A673 (cell line): Measurements from ENCODE around the gene PYCARD. TPM values are rescaled to one million over a fixed set of nuclear protein-coding genes. Genes with fewer than 3 reads are reported as not detected.

ENCODE experiments used
- BruUV-seq: library from RNA; stranded (reverse); fragments of 400-500 nt; replicated peaks from 2 replicates; lab custom pipeline; 2021; lab: Mats Ljungman, UMichigan
- CTCF ChIA-PET: fragments of 300-600 bp; sonication (Branson Sonifier 250); formaldehyde crosslinking; loops from one replicate; lab custom pipeline; 2022; ENCODE audit warnings: antibody characterized with exemption; lab: Charles Lee
- POLR2A ChIA-PET: fragments of 300-600 bp; sonication (Branson Sonifier 250); formaldehyde crosslinking; loops from one replicate; lab custom pipeline; 2022; ENCODE audit warnings: antibody characterized with exemption; ENCODE audit not compliant: low non-redundant PET; lab: Charles Lee
- DNase-seq: peaks from one replicate; pipeline ENCODE4 v3.0.0-alpha.2; 2015; ENCODE audit warnings: low spot score
- H3K27ac ChIP-seq: fragments of 200-600 bp; sonication (generic); 2 replicates; pipeline ENCODE4 v1.5.1; 2016; ENCODE audit warnings: mixed run types, low read depth, mild to moderate bottlenecking, mixed read lengths, antibody characterized with exemption, low read length; ENCODE audit not compliant: poor library complexity, severe bottlenecking
- H3K27me3 ChIP-seq: fragments of 200-600 bp; sonication (generic); replicated peaks from 2 replicates; pipeline ENCODE4 v1.6.1; 2017; ENCODE audit warnings: mixed run types, low read depth, mild to moderate bottlenecking, mixed read lengths, antibody characterized with exemption, low read length; ENCODE audit not compliant: insufficient read depth, poor library complexity
- H3K36me3 ChIP-seq: fragments of 200-600 bp; sonication (generic); 2 replicates; pipeline ENCODE4 v1.6.1; 2016; ENCODE audit warnings: mixed run types, mild to moderate bottlenecking, mixed read lengths, antibody characterized with exemption, low read length; ENCODE audit not compliant: insufficient read depth, poor library complexity, severe bottlenecking
- H3K4me1 ChIP-seq: fragments of 200-600 bp; sonication (generic); 2 replicates; pipeline ENCODE4 v1.6.1; 2017; ENCODE audit warnings: mixed run types, mild to moderate bottlenecking, mixed read lengths, antibody characterized with exemption, low read length; ENCODE audit not compliant: insufficient read depth, poor library complexity, severe bottlenecking
- H3K4me3 ChIP-seq: fragments of 200-600 bp; sonication (generic); 2 replicates; pipeline ENCODE4 v1.5.1; 2016; ENCODE audit warnings: low read depth, mixed run types, mild to moderate bottlenecking, mixed read lengths, low read length; ENCODE audit not compliant: poor library complexity, severe bottlenecking
- H3K9me3 ChIP-seq: fragments of 200-600 bp; sonication (generic); 2 replicates; pipeline ENCODE4 v1.6.1; 2016; ENCODE audit warnings: mixed run types, low read depth, mild to moderate bottlenecking, mixed read lengths, antibody characterized with exemption, low read length; ENCODE audit not compliant: poor library complexity, severe bottlenecking
- EZH2 ChIP-seq: fragments of 200-600 bp; sonication (generic); IDR thresholded peaks from 2 replicates; pipeline ENCODE4 v1.6.1; 2017; ENCODE audit warnings: borderline replicate concordance, low read depth, mild to moderate bottlenecking, mixed read lengths, antibody characterized with exemption, low read length; ENCODE audit not compliant: poor library complexity, severe bottlenecking
- intact Hi-C: fragments of 100-400 bp; cut with micrococcal nuclease; formaldehyde crosslinking; loops from one replicate; pipeline ENCODE4 v1.10.0; 2022; ENCODE audit not compliant: unreplicated experiment
- total RNA-seq: library from RNA; stranded (reverse); gene quantifications from 2 replicates; pipeline ENCODE4 v1.2.3, GENCODE V29; 2021
- TF ChIP-seq, protein P1 (sequence below): fragments of 300-800, 200-600 bp; sonication (generic); conservative IDR thresholded peaks from 2 replicates; pipeline ENCODE4 v1.5.1; 2017; ENCODE audit warnings: low read depth, mild to moderate bottlenecking, antibody characterized with exemption, low read length, moderate library complexity, mixed read lengths

Gene PYCARD
- total RNA-seq, 1 experiment from 2014 or later: 1.8 TPM

DNA sequence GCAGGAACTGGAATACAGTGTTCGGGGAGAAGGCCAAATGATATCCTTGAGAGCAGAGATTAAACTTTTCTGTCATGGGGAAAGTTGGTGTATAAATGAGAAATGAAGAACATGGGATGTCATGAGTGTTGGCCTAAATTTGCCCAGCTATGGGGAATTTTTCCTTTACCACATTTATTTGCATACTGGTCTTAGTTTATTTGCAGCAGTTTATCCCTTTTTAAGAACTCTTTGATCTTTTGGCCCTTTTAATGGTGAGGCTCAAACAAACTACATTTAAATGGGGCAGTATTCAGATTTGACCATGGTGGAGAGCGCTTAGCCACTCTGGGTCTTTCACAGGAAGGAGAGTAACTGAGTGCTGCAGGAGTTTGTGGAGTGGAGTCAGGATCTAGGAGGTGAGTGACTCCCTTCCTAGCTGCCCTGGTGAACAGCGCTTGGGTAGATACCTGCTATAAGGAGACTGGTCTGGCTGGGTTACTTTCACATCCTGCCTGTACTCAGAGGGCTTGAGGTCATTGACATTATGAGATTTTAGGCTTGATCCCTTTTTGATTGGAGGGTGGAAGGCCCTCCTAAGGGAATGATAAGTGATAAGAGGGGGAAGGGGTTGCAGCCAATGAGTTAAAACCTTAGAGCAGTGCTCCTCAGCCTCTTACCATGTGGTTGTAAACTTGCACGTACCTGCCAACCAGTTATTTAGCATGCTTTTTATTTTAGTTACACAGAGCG lies 10.7 kb downstream of the PYCARD start:
- Histone ChIP-seq H3K27me3 (no peaks in the 10 kb centered on the region), H3K4me1 (no peaks in the 10 kb centered on the region), H3K36me3 (peaks cover 100% of the 10 kb centered on the region), H3K27ac (no peak overlapping the region), H3K9me3 (no peaks in the 10 kb centered on the region), H3K4me3 (no peak overlapping the region)
- intact Hi-C loops: no loop called here
- no TSS peak for BruUV-seq
- DNase-seq: no peak
- ChIA-PET CTCF (no interaction called here), POLR2A (no interaction called here)
- TF ChIP-seq, protein P1, sequence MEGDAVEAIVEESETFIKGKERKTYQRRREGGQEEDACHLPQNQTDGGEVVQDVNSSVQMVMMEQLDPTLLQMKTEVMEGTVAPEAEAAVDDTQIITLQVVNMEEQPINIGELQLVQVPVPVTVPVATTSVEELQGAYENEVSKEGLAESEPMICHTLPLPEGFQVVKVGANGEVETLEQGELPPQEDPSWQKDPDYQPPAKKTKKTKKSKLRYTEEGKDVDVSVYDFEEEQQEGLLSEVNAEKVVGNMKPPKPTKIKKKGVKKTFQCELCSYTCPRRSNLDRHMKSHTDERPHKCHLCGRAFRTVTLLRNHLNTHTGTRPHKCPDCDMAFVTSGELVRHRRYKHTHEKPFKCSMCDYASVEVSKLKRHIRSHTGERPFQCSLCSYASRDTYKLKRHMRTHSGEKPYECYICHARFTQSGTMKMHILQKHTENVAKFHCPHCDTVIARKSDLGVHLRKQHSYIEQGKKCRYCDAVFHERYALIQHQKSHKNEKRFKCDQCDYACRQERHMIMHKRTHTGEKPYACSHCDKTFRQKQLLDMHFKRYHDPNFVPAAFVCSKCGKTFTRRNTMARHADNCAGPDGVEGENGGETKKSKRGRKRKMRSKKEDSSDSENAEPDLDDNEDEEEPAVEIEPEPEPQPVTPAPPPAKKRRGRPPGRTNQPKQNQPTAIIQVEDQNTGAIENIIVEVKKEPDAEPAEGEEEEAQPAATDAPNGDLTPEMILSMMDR: no peak
- no peak for TF ChIP-seq EZH2

DNA sequence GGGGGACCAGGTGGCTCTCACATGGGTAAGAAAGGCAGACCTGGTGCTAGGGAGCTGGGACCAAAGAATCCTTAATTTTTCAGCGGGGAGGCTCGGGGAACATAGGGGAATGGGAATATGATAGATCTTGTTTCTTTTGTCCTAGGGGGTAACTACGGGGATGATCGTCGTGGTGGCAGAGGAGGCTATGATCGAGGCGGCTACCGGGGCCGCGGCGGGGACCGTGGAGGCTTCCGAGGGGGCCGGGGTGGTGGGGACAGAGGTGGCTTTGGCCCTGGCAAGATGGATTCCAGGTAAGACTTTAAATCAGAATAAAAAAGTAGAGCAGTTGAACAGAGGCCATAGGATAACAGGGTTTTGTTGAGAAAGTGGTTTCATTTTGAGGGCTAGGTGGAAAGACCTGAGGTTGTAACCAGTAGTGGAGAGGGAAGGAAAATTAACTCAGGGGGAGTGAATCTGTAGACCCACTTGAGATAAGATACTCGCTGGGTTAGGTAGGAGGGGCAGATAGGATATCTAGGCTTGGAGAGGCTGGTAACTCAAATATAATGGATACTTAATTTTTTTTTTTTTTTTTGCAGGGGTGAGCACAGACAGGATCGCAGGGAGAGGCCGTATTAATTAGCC lies 11.6 kb downstream of the PYCARD start:
- ChIA-PET CTCF (no interaction called here), POLR2A (no interaction called here)
- no peak overlapping the region for H3K27ac ChIP-seq
- no peak overlapping the region for H3K4me3 ChIP-seq
- no peaks in the 10 kb centered on the region for H3K9me3 ChIP-seq
- H3K4me1 ChIP-seq: no peaks in the 10 kb centered on the region
- intact Hi-C loops: no loop called here
- no peak for TF ChIP-seq EZH2
- TF ChIP-seq, protein P1: no peak
- H3K27me3 ChIP-seq: no peaks in the 10 kb centered on the region
- BruUV-seq: no TSS peak
- H3K36me3 ChIP-seq: peaks cover 100% of the 10 kb centered on the region
- DNase-seq: no peak

DNA sequence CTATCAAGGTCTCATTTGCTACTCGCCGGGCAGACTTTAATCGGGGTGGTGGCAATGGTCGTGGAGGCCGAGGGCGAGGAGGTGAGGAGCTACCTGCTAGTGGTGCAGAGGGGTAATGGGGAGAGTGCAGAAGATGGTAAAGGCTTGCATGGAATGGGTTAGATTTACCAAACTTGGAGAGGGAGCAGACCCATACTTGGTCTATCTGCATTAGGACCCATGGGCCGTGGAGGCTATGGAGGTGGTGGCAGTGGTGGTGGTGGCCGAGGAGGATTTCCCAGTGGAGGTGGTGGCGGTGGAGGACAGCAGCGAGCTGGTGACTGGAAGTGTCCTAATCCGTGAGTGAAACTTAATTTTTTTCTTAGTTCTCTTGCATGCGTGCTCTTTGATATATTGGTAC lies 12.5 kb downstream of the PYCARD start:
- Histone ChIP-seq H3K4me3 (no peak overlapping the region), H3K27me3 (no peaks in the 10 kb centered on the region), H3K36me3 (peaks cover 100% of the 10 kb centered on the region), H3K9me3 (no peaks in the 10 kb centered on the region), H3K27ac (no peak overlapping the region), H3K4me1 (peaks cover 4% of the 10 kb centered on the region)
- ChIA-PET CTCF (no interaction called here), POLR2A (interaction anchor here (0.7 to 0.8 kb wide), 2 partner anchors 10 to 236 kb away, joined by 3 to 4 read pairs; partner anchors contain the start of gene FUS)
- no peak for DNase-seq
- BruUV-seq: no TSS peak
- intact Hi-C loops: no loop called here
- TF ChIP-seq, protein P1: no peak
- no peak for TF ChIP-seq EZH2
